RPMI8226 (cell line): ENCODE results near the gene ANO5.
"Not testable (repeated sequence)": the region's sequence is repeated elsewhere in the genome, so short reads cannot be mapped to it uniquely, and the experiment has no call there.

Experiments
- DNase-seq: peaks from one replicate; pipeline ENCODE4 v3.0.0-alpha.2; 2015

Gene ANO5

GRCh38 chr11:22207162-22207561, 14.3 kb downstream of the ANO5 start:
- DNase-seq: no peak

GRCh38 chr11:22208151-22208858, 15.4 kb downstream of the ANO5 start:
- no peak for DNase-seq

- no peak for DNase-seq
Observed at GRCh38 chr11:22216940-22217339, 24.1 kb downstream of the ANO5 start.

GRCh38 chr11:22221143-22221542, 28.3 kb downstream of the ANO5 start:
- DNase-seq: no peak

GRCh38 chr11:22225190-22225589, 32.3 kb downstream of the ANO5 start:
- DNase-seq: no peak

- DNase-seq: no peak
Observed at GRCh38 chr11:22234743-22235142, 41.9 kb downstream of the ANO5 start.

GRCh38 chr11:22244986-22245592, 52.2 kb downstream of the ANO5 start:
- DNase-seq: peak; percentile 22

GRCh38 chr11:22246992-22247391, 54.1 kb downstream of the ANO5 start:
- DNase-seq: no peak

- DNase-seq: no peak
Observed at GRCh38 chr11:22249871-22250270, 57.0 kb downstream of the ANO5 start.

GRCh38 chr11:22256876-22257275, 64.0 kb downstream of the ANO5 start:
- DNase-seq: no peak

- no peak for DNase-seq
Observed at GRCh38 chr11:22263613-22264012, 70.7 kb downstream of the ANO5 start.

GRCh38 chr11:22268983-22269624, 76.2 kb downstream of the ANO5 start:
- not testable (repeated sequence) for DNase-seq

GRCh38 chr11:22273781-22274180, 80.9 kb downstream of the ANO5 start:
- no peak for DNase-seq

- DNase-seq: no peak
Observed at GRCh38 chr11:22275600-22275999, 82.7 kb downstream of the ANO5 start.

GRCh38 chr11:22276535-22276934, 83.7 kb downstream of the ANO5 start:
- no peak for DNase-seq

GRCh38 chr11:22284991-22285390, 92.1 kb downstream of the ANO5 start:
- not testable (repeated sequence) for DNase-seq

- no peak for DNase-seq
Observed at GRCh38 chr11:22302368-22302767, 109.5 kb downstream of the ANO5 start.

- DNase-seq: peak; percentile 18
Observed at GRCh38 chr11:22304337-22304961, 111.6 kb downstream of the ANO5 start.

GRCh38 chr11:22317656-22318055, 124.8 kb downstream of the ANO5 start:
- no peak for DNase-seq

- no peak for DNase-seq
Observed at GRCh38 chr11:22331771-22332170, 138.9 kb downstream of the ANO5 start.
